ENCODE data around the gene C8G. TPM values are rescaled to one million over a fixed set of nuclear protein-coding genes. Genes with fewer than 3 reads are reported as not detected.

C8G gene
- total and polyA plus RNA-seq, 9 of the 15 experiments (the other 6 are each of a cell fraction or from before 2014, with no cell fraction given) = 0.35 to 5.9 (median 2.7) TPM; not detected in 2

GRCh38 chr9:136991993-136992818 is 47.2 kb downstream of the C8G start, which contains the start of gene PAXX (continued):
- peak; percentile 89 for TF ChIP-seq SAP30 (IDR thresholded peaks at IDR 0.05; ENCODE audit: borderline replicate concordance, insufficient read depth, low read depth, low read length, poor library complexity, severe bottlenecking)
- no peak for TF ChIP-seq MITF (IDR thresholded peaks at IDR 0.05)
- no peak for TF ChIP-seq PURB (CRISPR knock-in tag; IDR thresholded peaks at IDR 0.05; ENCODE audit: low read depth)
- TF ChIP-seq FOXM1 (IDR thresholded peaks at IDR 0.05; ENCODE audit: low read depth) = no peak
- 0 out of 2 replicates have a peak, but pooled peaks have one; percentile 46 for TF ChIP-seq FOXM1 (CRISPR knock-in tag; IDR thresholded peaks at IDR 0.05; ENCODE audit: low read depth)
- TF ChIP-seq TSC22D4 (tag; IDR thresholded peaks at IDR 0.05) = no peak
- TF ChIP-seq SP1 (CRISPR knock-in tag; IDR thresholded peaks at IDR 0.05) = peak; percentile 25
- no peak for TF ChIP-seq KAT7 (CRISPR knock-in tag; IDR thresholded peaks at IDR 0.05; ENCODE audit: borderline replicate concordance)
- TF ChIP-seq ZFP36 (IDR thresholded peaks at IDR 0.05; ENCODE audit: low read depth, low read length, partially characterized antibody) = no peak
- no peak for TF ChIP-seq TRIM25 (IDR thresholded peaks at IDR 0.05; ENCODE audit: borderline replicate concordance)
- TF ChIP-seq FOXJ2 (tag; IDR thresholded peaks at IDR 0.05) = no peak
- no peak for TF ChIP-seq SMARCA4 (IDR thresholded peaks at IDR 0.05)
- TF ChIP-seq STAT6 (CRISPR knock-in tag; IDR thresholded peaks at IDR 0.05) = peak; percentile 96
- no peak for TF ChIP-seq HES1 (IDR thresholded peaks at IDR 0.05; ENCODE audit: low read depth)
- no peak for TF ChIP-seq AFF1 (IDR thresholded peaks at IDR 0.05; ENCODE audit: low read depth in 1 of 2, partially characterized antibody in 2 of 2)
